Measurements from ENCODE around the gene ENDOV. TPM values are rescaled to one million over a fixed set of nuclear protein-coding genes. Genes with fewer than 3 reads are reported as not detected.

ENDOV gene
- total RNA-seq, 4 donors from 2014 or later: 6.9 to 16.6 (median 8.1) TPM

DNA sequence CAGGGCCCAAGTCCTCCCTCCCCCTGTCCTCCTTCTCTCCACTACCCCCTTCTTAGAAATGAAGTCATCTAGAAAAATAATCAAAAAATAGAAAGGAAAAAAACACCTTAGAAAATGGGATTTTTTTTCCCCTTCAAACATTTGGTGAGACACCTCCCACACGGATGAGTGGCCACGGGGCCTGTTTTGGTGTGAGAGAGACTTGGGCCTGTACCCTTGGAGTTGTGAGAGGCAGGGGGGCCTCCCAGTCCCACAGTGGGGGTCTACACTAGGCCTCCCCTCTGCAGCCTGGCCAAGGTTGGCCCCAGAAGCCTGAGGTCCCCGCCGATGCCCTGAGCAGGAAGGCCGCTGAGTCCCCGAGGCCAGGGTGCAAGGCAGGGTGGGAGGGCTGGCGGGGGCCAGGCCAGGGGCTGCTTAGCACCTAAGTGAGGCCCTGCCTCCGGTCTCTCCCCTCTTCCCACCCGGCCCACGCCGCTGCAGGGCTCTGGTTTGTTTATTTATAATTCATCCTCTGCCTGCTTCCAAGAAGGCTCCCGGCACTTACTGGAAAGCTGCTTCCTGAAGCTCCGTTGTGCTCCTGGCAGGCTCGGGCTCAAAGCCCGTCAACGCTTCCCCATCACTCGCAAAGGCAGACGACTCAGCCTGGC, 35.1 kb downstream of the ENDOV start:
- TF ChIP-seq, protein P1, sequence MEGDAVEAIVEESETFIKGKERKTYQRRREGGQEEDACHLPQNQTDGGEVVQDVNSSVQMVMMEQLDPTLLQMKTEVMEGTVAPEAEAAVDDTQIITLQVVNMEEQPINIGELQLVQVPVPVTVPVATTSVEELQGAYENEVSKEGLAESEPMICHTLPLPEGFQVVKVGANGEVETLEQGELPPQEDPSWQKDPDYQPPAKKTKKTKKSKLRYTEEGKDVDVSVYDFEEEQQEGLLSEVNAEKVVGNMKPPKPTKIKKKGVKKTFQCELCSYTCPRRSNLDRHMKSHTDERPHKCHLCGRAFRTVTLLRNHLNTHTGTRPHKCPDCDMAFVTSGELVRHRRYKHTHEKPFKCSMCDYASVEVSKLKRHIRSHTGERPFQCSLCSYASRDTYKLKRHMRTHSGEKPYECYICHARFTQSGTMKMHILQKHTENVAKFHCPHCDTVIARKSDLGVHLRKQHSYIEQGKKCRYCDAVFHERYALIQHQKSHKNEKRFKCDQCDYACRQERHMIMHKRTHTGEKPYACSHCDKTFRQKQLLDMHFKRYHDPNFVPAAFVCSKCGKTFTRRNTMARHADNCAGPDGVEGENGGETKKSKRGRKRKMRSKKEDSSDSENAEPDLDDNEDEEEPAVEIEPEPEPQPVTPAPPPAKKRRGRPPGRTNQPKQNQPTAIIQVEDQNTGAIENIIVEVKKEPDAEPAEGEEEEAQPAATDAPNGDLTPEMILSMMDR (IDR thresholded peaks at IDR 0.05): no peak
- ATAC-seq (ENCODE audit: low FRiP score) (no peak), DNase-seq (ENCODE audit: low spot score) (no peak)

DNA sequence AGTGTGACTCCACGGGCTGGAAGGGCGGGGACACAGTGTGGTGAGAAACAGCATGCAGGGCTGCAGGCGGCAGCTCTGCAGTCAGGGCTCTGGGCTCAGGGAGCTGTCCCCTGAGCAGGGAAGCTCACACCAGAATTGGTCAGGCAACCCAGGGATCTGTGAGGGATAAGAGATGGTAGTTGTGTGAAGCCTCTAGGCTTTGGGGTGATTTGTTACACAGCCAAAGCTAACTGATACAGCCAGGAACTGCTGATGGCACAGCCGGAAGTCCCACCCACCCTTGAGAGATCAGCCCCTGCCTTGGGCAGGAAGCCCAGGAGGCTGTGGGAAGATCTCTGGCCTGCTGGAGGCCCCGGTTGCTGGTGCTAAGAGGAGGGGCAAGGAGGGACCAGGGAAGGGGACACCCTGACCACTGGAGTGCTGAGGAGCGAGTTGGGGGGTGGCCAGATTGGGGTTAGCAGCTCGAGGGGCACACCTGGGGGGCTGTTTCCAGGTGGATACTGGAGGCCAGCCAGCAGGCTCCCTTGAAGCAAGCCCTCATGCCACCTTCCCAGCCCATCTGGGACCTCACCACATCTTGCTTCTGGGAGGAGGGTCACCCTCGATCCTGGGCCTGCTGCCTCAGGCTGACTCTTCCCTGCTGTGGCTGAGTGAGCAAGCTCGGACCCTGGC, 36.3 kb downstream of the ENDOV start:
- no peak for DNase-seq (ENCODE audit: low spot score)

DNA sequence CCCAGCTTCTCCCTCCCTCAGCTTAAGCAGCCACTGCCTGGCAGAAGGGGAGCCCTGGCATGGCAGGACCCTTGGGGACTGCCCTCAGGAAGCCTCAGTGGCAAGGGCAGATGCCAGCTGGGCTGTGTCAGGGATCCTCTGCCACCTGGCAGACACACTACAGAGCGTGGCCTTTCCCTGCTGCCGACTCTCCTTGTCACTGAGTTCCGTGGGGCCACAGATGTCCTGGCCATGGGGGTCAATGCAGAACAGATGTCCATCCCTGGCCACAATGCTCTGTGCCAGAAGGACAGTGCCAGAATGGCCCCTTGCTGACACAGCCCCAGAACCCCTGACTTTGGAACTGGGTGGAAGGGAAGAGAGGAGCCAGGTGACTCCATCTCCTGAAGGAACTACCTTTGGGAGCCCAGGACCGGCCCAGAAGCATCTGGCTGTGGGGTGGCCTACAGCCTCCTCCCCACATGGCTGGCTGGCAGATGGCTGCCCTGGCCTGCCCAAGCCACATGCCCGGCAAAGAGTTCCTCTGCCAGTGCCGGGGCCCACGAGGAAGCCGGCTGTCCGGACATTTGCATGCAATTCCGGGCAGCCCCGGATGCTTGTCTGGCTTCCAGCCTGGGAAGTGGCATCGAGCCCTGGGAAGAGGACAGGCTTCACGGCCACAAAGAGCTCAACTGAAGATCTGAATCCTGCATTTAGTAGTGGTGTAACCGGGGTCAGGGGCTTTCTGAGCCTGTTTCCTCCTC, 37.4 kb downstream of the ENDOV start:
- TF ChIP-seq, protein P1 (IDR thresholded peaks at IDR 0.05): no peak
- DNase-seq (ENCODE audit: low spot score): no peak

More for the DNA sequence above, 36.3 kb downstream of the ENDOV start:
- TF ChIP-seq, protein P1 (IDR thresholded peaks at IDR 0.05): no peak
- no peak for ATAC-seq (ENCODE audit: low FRiP score)

DNA sequence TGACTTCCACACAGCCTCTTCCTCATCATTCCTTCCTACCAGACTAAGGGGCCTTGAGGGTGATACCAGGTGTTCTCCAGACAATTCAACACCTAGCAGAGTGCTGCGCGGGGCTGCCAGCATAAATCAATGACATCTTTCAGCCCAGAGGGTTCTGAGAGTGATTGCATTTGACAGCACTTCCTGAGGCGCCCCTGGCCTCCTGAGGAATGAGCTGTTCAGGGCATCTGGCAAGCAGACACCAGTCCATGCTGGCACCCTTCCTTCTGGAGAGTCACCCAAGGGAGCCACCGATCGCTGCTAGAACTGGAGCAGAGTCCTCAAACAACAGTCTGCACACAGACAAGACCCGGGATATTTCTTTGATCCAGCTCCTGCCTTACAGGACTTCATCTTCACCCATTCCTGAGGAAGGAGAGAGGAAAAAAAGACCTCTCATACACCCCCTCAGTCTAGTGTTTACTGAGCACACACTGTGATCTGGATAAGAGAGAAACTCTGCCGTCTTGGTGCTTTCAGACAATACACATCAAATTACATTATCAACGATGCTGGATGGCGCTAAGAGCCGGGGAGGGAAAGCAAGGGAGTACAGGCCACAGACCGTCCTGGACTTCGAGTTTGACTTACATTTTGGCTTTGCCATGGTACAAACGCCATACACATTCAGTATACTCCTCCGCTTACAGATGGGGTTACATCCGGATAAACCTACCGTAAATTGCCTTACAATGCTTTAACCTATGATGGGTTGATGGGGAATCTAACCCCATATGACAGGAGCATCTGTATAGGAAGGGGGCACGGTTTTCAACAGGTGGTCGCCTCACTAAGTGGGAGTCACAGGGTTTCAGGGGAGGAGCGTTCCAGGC, 38.4 kb downstream of the ENDOV start:
- TF ChIP-seq, protein P1 (IDR thresholded peaks at IDR 0.05): no peak
- DNase-seq (ENCODE audit: low spot score): no peak
- ATAC-seq (ENCODE audit: low FRiP score): no peak

More for the DNA sequence above, 37.4 kb downstream of the ENDOV start:
- ATAC-seq (ENCODE audit: low FRiP score): no peak

DNA sequence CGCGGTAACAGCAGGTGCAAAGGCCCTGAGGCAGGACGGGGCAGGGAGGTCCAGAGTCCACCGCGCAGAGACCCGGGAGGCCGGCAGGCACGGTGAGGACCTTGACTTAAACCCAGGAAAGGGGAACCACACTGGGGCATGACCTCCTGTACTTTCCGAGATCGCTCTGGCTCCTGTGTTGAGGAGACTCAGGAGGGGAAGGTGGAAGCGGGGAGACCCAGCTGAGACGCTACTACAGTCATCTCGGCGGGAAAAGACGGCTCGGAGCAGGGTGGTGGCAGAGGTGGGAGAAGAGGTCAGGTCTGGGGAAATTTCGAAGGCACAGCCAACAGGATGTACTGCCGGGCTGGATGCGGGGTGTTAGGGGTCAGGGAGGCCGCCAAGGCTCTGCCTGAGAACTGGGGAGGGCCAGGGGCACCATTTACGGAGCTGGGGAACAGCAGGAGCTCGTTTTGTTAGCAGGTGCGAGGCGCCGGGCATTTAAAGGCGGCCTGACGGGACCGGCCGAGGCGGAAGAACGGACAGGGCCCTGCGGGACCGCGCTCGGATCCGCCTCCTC, 39.1 kb downstream of the ENDOV start:
- TF ChIP-seq, protein P1 (IDR thresholded peaks at IDR 0.05): no peak
- DNase-seq (ENCODE audit: low spot score) (no peak), ATAC-seq (ENCODE audit: low FRiP score) (no peak)

All from omental fat pad (tissue), 4 donors.